ENCODE measurements around the gene ZFHX3.

GRCh38 chr16:73094371-73094770 lies 46.4 kb upstream of the ZFHX3 start:
- TF ChIP-seq CEBPB (IDR thresholded peaks at IDR 0.05) (no peak), RAD21 (IDR thresholded peaks at IDR 0.05; ENCODE audit: low read depth) (no peak), FOXM1 (IDR thresholded peaks at IDR 0.05; ENCODE audit: borderline replicate concordance, low read depth) (no peak), CREB1 (IDR thresholded peaks at IDR 0.05; ENCODE audit: low read depth) (no peak), EP300 (IDR thresholded peaks at IDR 0.05; ENCODE audit: borderline replicate concordance) (no peak), REST (IDR thresholded peaks at IDR 0.05; ENCODE audit: low read depth) (no peak)
